Activated naive CD8-positive, alpha-beta T cell treated with anti-CD3 and anti-CD28 coated beads, Interleukin-2, amount 10 ng/mL, durations not matched to agents 7 days and 5 days (primary cell): ENCODE measurements around the gene BSDC1. TPM values are rescaled to one million over a fixed set of nuclear protein-coding genes. Genes with fewer than 3 reads are reported as not detected.
"Not testable (repeated sequence)": the region's sequence is repeated elsewhere in the genome, so short reads cannot be mapped to it uniquely, and the experiment has no call there.

Source experiments
- ATAC-seq: fragments of 150-1000 bp; cut with Tn5 transposase; one replicate; pipeline ENCODE4 v1.10.0; 2021; ENCODE audit warnings: low read depth, moderate library complexity
- POLR2A ChIA-PET: fragments of 350-600 bp; sonication (Branson Sonifier 250); formaldehyde crosslinking; loops from one replicate; lab custom pipeline; 2021; ENCODE audit warnings: antibody characterized with exemption; lab: Charles Lee
- DNase-seq: peaks from one replicate; pipeline ENCODE4 v3.0.0; 2021
- H3K27ac Mint-ChIP-seq: one replicate; pipeline ENCODE4 v1.8.0; 2022; ENCODE audit warnings: mild to moderate bottlenecking, mixed read lengths
- H3K27me3 Mint-ChIP-seq: one replicate; pipeline ENCODE4 v1.8.0; 2022; ENCODE audit warnings: mild to moderate bottlenecking, moderate library complexity, mixed read lengths
- H3K36me3 Mint-ChIP-seq: one replicate; pipeline ENCODE4 v1.8.0; 2021; ENCODE audit warnings: mild to moderate bottlenecking, mixed read lengths
- H3K4me1 Mint-ChIP-seq: one replicate; pipeline ENCODE4 v1.8.0; 2021; ENCODE audit warnings: mixed read lengths
- H3K4me3 Mint-ChIP-seq: one replicate; pipeline ENCODE4 v1.8.0; 2022; ENCODE audit warnings: mild to moderate bottlenecking, moderate library complexity, mixed read lengths
- H3K9me3 Mint-ChIP-seq: one replicate; pipeline ENCODE4 v1.8.0; 2021; ENCODE audit warnings: mixed read lengths
- total RNA-seq, 2 experiments: library from RNA; stranded (reverse); gene quantifications; one replicate each; pipeline ENCODE4 v1.2.3, GENCODE V29; 2021

Gene BSDC1
- total RNA-seq, 2 experiments from 2014 or later: 58.0 to 63.2 TPM

DNA sequence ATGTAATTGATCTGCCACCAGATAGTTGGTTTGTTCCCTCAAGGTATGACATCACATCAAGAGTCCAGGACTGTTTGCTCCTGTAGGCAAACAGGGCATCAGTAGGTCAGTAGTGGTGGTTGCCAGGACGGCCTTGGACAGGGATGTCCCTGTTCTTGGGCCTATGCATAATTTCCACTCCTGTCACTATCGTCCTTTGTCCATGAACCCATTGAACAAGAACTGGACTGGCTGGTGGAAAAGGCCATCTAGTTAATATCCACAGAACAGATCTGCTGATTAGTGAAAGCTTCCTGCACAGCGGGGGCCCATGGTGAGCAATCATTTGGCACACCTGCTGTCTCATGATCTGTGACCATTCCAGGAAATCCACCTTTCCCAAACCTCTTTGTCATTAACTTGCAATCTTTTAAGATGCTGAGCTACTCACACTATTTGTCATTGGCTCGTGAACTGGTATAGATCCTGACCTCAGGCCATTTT, 12.4 kb upstream of the BSDC1 start:
- DNase-seq (no peak), ATAC-seq (no peak)
- Mint-ChIP-seq H3K27ac (no peak overlapping the region), H3K36me3 (no peaks in the 10 kb centered on the region), H3K9me3 (no peaks in the 10 kb centered on the region), H3K4me1 (no peaks in the 10 kb centered on the region), H3K27me3 (peaks cover 9% of the 10 kb centered on the region), H3K4me3 (no peak overlapping the region)
- POLR2A ChIA-PET: interaction anchor here (0.7 kb wide), 1 partner anchor 12 kb away, joined by 3 read pairs; the partner anchor contains the start of gene BSDC1

DNA sequence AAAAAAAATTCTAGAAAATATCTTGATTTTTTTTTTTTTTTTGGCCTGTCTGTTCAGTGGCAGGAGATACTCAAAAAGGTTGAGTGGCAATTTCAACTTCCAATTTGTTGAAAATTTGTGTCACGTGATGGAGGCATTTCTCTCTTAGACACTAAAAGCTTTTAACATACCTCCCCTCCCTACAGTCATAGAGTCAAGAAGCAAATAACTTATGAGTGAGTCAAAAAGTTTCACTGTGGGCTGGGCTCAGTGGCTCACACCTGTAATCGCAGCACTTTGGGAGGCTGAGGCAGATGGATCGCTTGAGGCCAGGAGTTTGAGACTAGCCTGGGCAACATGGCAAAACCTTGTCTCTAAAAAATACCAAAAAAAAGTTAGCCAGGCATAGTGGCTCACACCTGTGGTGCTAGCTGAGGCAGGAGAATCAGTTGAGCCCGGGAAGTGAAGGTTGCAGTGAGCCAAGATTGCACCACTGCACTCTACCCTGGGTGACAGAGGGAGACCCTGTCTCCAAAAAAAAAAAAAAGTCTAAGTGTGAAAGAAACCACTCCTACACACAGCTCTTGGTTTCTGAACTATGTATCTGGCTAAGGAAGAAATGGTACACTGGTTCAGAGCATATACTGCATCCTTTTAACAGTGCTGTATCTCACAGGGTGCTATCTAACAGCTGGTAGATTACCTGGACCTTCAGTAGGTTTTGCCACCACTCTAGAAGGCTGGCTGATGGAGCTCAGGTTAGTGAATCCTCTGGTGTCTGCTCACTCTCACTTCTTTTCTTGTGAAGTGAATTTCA, 11.6 kb upstream of the BSDC1 start:
- Mint-ChIP-seq H3K27me3 (peaks cover 4% of the 10 kb centered on the region), H3K27ac (no peak overlapping the region), H3K4me3 (no peak overlapping the region), H3K36me3 (no peaks in the 10 kb centered on the region), H3K9me3 (no peaks in the 10 kb centered on the region), H3K4me1 (no peaks in the 10 kb centered on the region)
- no peak for ATAC-seq
- DNase-seq: no peak
- POLR2A ChIA-PET: interaction anchor here (0.7 kb wide), 2 partner anchors 11 to 666 kb away, joined by 3 read pairs; partner anchors contain the start of gene BSDC1

GRCh38 chr1:32404946-32405345, 10.7 kb upstream of the BSDC1 start:
- H3K4me1 Mint-ChIP-seq: no peaks in the 10 kb centered on the region
- DNase-seq: no peak
- H3K36me3 Mint-ChIP-seq: no peaks in the 10 kb centered on the region
- POLR2A ChIA-PET: interaction anchor here (0.7 kb wide), 1 partner anchor 667 kb away, joined by 3 read pairs; no protein-coding TSS in a partner anchor
- ATAC-seq: no peak
- H3K9me3 Mint-ChIP-seq: no peaks in the 10 kb centered on the region
- H3K27me3 Mint-ChIP-seq: peaks cover 2% of the 10 kb centered on the region
- H3K27ac Mint-ChIP-seq: no peak overlapping the region
- H3K4me3 Mint-ChIP-seq: no peak overlapping the region

- Mint-ChIP-seq H3K4me3 (no peak overlapping the region), H3K27me3 (peaks cover 2% of the 10 kb centered on the region), H3K36me3 (no peaks in the 10 kb centered on the region), H3K4me1 (no peaks in the 10 kb centered on the region), H3K27ac (no peak overlapping the region), H3K9me3 (no peaks in the 10 kb centered on the region)
- POLR2A ChIA-PET: interaction anchor here (0.7 to 1.0 kb wide), 4 partner anchors 10 to 309 kb away, joined by 3 to 4 read pairs (median 3); no protein-coding TSS in a partner anchor
- DNase-seq: peak; percentile 59
- ATAC-seq: peak; percentile 54
Measured at GRCh38 chr1:32400876-32401631, 6.8 kb upstream of the BSDC1 start.

GRCh38 chr1:32399843-32400242, 5.6 kb upstream of the BSDC1 start:
- Mint-ChIP-seq H3K27ac (no peak overlapping the region), H3K4me3 (no peak overlapping the region), H3K27me3 (peaks cover 2% of the 10 kb centered on the region), H3K4me1 (peaks cover 2% of the 10 kb centered on the region), H3K9me3 (no peaks in the 10 kb centered on the region), H3K36me3 (no peaks in the 10 kb centered on the region)
- POLR2A ChIA-PET: no interaction called here
- DNase-seq (no peak), ATAC-seq (no peak)

DNA sequence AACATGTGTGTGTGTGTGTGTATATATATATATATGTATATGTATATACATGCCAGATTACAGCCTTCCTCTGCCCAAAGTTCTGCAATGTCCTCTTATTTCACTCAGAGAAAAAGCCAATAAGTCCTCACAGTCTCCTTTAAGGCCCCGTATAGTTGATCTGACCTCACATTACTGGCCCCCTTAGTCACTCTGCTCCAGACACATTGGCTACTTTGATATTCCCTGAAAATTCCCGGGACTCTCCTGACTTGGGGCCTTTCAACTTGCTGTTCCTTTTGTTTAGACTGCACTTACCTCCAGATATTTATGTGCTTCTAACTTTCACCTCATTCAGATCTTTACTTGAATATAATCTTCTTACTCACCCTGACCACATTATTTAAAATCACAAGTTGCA, 4.2 kb upstream of the BSDC1 start:
- ATAC-seq (no peak), DNase-seq (no peak)
- Mint-ChIP-seq H3K4me1 (peaks cover 6% of the 10 kb centered on the region), H3K27me3 (peaks cover 2% of the 10 kb centered on the region), H3K4me3 (no peak overlapping the region), H3K27ac (no peak overlapping the region), H3K9me3 (no peaks in the 10 kb centered on the region), H3K36me3 (no peaks in the 10 kb centered on the region)
- POLR2A ChIA-PET: no interaction called here

GRCh38 chr1:32396524-32396923, 2.3 kb upstream of the BSDC1 start:
- DNase-seq, H3K27ac Mint-ChIP-seq, H3K9me3 Mint-ChIP-seq, H3K27me3 Mint-ChIP-seq, H3K36me3 Mint-ChIP-seq, ATAC-seq, H3K4me3 Mint-ChIP-seq, POLR2A ChIA-PET: not testable (repeated sequence)
- H3K4me1 Mint-ChIP-seq: peaks cover 10% of the 10 kb centered on the region

GRCh38 chr1:32394890-32395432, 720 bp upstream of the BSDC1 start:
- Mint-ChIP-seq H3K36me3 (no peaks in the 10 kb centered on the region), H3K4me3 (peak overlapping the region; percentile 100), H3K9me3 (no peaks in the 10 kb centered on the region), H3K4me1 (peaks cover 10% of the 10 kb centered on the region), H3K27ac (peak overlapping the region; percentile 99), H3K27me3 (peaks cover 2% of the 10 kb centered on the region)
- ATAC-seq (no peak), DNase-seq (no peak)
- POLR2A ChIA-PET: interaction anchor here (0.6 to 1.6 kb wide), 14 partner anchors 11 to 505 kb away, joined by 3 to 10 read pairs (median 5); partner anchors contain the start of genes CCDC28B, HDAC1, KPNA6 and MARCKSL1

- peaks cover under 1% of the 10 kb centered on the region for H3K27me3 Mint-ChIP-seq
- DNase-seq (no peak), ATAC-seq (peak; percentile 7)
- no peaks in the 10 kb centered on the region for H3K9me3 Mint-ChIP-seq
- POLR2A ChIA-PET: interaction anchor here (0.6 to 1.6 kb wide), 11 partner anchors 11 to 1067 kb away, joined by 3 to 10 read pairs (median 5); partner anchors contain the start of genes CCDC28B, HDAC1, KPNA6 and MARCKSL1
- H3K4me1 Mint-ChIP-seq: peaks cover 10% of the 10 kb centered on the region
- H3K4me3 Mint-ChIP-seq: peak overlapping the region; percentile 100
- peak overlapping the region; percentile 99 for H3K27ac Mint-ChIP-seq
- H3K36me3 Mint-ChIP-seq: no peaks in the 10 kb centered on the region
Measured at GRCh38 chr1:32393832-32394140, 455 bp downstream of the BSDC1 start.

DNA sequence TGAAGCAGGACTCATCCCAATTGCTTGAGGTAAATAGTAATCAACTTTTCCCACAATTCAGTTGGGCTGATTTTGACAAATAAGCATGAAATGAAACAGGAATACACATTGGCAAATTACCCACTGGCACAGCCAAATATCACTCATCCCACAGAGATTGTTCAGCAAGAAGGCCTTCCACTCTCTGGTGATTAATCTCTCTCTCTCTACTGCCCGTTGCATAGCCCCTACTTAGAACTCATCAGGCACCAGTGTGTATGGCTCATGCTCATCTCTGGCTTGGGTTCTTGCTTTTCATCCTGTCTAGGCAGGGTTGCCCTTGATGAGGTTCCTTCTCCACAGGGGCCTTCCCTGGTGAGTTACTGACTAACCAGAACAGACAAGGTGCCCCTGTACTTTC, 1.1 kb downstream of the BSDC1 start:
- no peak overlapping the region for H3K27ac Mint-ChIP-seq
- no peaks in the 10 kb centered on the region for H3K9me3 Mint-ChIP-seq
- DNase-seq: no peak
- peaks cover 10% of the 10 kb centered on the region for H3K4me1 Mint-ChIP-seq
- H3K27me3 Mint-ChIP-seq: no peaks in the 10 kb centered on the region
- H3K36me3 Mint-ChIP-seq: no peaks in the 10 kb centered on the region
- ATAC-seq: no peak
- POLR2A ChIA-PET: no interaction called here
- H3K4me3 Mint-ChIP-seq: peak overlapping the region; percentile 100

GRCh38 chr1:32392325-32392724, 1.9 kb downstream of the BSDC1 start:
- ATAC-seq (no peak), DNase-seq (no peak)
- Mint-ChIP-seq H3K4me1 (peaks cover 10% of the 10 kb centered on the region), H3K27me3 (no peaks in the 10 kb centered on the region), H3K4me3 (no peak overlapping the region), H3K9me3 (no peaks in the 10 kb centered on the region), H3K36me3 (no peaks in the 10 kb centered on the region), H3K27ac (no peak overlapping the region)
- POLR2A ChIA-PET: no interaction called here

- Mint-ChIP-seq H3K27me3 (no peaks in the 10 kb centered on the region), H3K9me3 (no peaks in the 10 kb centered on the region), H3K36me3 (peaks cover 3% of the 10 kb centered on the region), H3K4me3 (no peak overlapping the region), H3K27ac (no peak overlapping the region), H3K4me1 (peaks cover 10% of the 10 kb centered on the region)
- no peak for DNase-seq
- no peak for ATAC-seq
- POLR2A ChIA-PET: interaction anchor here (0.5 kb wide), 1 partner anchor 133 kb away, joined by 3 read pairs; no protein-coding TSS in a partner anchor
Measured at GRCh38 chr1:32390904-32391870, 3.1 kb downstream of the BSDC1 start.
